Frontal cortex (tissue), 4 donors: ENCODE results near the gene SLC10A1. TPM values are rescaled to one million over a fixed set of nuclear protein-coding genes. Genes with fewer than 3 reads are reported as not detected.
"Not testable (repeated sequence)": the region's sequence is repeated elsewhere in the genome, so short reads cannot be mapped to it uniquely, and the experiment has no call there.

Source experiments
- DNase-seq, 2 donors: peaks; one replicate each; pipeline ENCODE4 v3.0.0; 2012; ENCODE audit warnings: low spot score in 2 of 2
- FAIRE-seq: peaks from 2 replicates; lab custom pipeline; 2012; peaks lifted over from hg19 to GRCh38; lab: Jason Lieb, UNC
- total RNA-seq: library from RNA; depleted of rRNA; stranded (reverse); fragments of >200 nt; gene quantifications from one replicate; pipeline ENCODE4 v1.2.3, GENCODE V29; 2014
- donor health status: control.
- donor health status: control.
- donor health status: control.

Gene SLC10A1
- total RNA-seq, result not detected

DNA sequence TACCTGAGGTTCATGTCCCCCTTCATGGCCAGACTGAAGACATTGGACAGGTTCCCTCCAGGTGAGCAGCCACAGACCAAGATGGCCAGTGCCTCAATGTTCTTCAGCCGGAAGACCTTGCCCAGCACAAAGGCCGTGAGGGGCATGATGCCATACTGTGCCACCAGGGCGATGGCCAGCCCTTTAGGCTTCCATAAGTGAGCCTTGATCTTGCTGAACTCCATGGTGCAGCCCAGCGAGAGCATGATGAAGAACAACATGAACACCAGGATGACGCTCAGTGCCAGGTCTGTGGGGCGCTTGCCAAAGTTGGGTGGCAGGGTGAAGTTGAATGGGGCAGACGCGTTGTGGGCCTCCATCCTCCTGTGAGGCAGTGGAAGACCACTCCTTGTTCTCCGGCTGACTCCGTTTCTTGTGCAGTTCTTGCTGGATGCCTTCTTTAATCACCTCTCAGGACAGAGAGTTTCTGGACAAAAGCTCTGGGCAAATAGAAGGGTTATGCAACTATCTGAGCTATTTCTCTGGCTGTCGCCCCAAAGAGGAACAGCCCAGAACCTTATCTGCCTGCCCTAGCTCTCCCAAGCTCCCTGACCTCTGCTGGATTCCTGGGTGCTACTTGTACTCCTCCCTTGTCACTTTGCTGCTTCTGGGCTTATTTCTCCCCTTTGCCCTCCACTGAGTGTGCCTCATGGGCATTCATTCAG, at the start of gene SLC10A1:
Gene SLC10A1, minus strand, starts transcription at position 445 of the 704 bp plus-strand sequence. Its CDS starts 86 bp downstream, at position 359.
- FAIRE-seq (no peak), DNase-seq (no peak)

DNA sequence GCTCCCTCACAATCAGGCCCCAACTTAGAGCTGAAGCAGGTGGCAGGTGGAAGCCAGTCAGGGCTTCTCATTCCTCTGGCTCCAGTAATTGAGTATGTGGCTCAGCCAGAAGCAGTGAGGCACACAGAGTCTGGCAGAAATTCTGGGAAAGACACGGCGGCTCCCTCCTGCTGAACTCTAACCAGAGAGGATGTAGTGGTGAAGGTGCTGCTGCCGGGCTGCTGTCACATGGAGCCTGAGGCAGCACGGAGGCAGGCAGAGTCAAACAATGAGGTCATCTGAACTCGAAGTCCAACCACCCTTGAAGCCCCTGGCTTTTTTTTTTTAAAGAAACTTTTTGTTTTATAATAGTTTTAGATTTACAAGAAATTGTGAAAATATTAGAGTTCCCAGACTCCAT, 48.7 kb upstream of the SLC10A1 start:
- FAIRE-seq (no peak), DNase-seq (no peak)

DNA sequence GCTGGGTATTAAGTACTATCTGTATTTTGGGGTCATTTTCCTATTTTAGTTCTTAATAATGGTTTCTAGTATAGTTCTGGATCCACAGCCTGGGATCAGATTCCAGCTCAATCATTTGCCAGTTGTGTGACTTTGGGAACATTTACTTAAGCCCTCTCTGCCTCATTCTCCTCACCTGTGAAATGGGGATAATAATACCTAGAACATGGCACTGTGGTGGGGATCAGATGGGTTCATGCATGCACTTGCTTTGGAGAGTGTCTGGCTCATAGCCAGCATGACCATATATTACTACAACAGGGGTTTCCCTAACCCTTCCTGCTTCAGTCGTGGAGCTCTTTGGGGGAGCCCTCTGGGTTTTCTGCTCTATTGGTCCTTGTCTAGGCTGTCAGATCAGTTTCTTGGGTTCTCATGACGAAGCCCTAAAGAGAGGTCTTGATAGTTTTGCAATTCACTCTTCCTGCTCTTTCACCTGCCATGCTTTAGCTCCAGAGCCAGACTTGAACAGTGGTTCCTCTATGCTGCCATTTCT, 48.1 kb upstream of the SLC10A1 start:
- no peak for FAIRE-seq
- DNase-seq, result no peak

DNA sequence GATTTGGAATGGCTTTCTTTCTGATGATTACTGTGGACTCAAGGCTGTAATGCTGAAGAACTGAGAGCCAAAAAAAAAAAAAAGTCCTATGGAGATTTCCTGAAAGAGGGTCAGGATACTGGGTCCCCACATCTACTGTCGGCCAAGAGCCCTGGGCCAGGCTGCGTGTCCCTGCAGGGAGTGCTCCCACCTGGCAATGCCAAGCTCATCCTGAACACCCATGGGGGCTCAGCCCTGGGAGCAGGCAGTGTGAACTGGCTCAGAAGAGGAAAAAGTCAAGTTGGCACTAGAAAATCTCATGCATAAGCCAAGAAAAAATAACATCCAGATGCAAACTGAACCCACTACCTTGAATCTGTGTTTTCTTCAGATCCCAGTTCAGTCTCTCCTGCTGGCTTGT, 47.1 kb upstream of the SLC10A1 start:
- DNase-seq, result no peak
- no peak for FAIRE-seq

DNA sequence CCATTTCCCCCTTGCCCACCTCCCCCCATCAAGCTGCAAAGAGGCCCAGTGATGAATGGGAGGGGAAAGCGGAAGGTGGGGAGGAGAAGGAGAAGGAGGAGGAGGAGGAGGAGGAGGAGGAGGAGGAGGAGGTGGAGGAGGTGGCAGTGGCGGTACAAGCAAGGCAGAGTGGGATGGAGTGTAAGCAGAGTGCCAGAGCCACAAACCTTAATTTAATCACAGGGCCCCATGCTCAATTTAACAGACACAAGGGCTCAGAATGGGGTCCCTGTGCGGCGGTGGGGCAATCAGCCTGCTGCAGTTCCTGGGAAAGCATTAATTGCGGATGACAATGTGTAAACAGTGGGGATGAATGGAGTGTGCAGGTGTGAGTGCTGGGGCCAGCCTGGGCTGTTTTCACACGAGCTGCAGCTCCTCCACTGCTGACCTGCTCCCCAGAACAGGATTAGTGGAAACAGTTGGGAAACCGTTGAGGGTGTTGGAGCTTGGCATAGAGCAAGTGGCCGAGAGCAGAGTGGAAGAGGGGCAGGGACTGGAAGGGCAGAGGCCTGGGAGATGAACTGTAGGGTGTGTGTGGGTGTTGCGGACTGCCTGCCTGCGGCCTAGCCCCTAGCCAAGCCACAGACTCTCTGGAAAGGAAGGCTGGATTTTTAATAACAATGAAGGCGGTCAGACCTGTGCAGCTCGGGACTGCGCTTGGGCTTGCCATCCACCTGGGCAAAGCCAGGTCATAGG, 45.8 kb upstream of the SLC10A1 start:
- FAIRE-seq (no peak), DNase-seq (no peak)

DNA sequence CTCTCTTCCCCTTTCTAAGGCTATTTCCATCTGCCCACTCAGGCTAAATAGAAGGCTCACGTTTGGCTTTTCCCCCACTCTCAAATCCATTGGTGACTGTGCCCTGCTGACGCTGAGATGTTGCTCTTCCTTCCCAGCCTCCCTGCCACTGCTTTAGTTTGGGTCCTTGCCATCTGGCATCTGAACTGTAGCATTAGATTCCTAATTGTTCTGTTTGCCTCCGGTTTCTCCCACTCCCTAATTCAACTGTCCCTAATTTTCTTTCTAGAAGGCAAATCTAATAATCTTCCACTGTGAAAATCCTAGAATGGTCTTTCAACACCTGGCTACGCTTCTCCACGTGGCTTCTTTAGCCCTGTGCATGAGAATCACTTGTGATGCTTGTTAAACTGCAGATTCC, 44.6 kb upstream of the SLC10A1 start:
- FAIRE-seq (no peak), DNase-seq (no peak)

DNA sequence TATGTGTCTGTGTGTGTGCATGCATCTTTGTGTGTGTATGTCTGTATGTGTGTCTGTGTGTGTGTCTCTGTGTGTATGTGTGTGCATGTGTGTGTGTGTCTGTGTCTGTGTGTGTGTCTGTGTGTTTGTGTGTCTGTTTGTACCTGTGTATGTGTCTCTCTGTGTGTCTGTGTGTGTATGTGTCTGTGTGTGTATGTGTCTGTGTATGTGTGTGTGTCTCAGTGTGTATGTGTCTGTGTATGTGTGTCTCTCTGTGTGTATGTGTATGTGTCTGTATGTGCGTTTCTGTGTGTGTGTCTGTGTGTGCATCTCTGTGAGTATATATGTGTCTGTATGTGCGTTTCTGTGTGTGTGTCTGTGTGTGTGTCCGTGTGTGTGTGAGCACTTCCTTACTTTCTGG, 42.6 kb upstream of the SLC10A1 start:
- DNase-seq, result no peak
- FAIRE-seq, result no peak

DNA sequence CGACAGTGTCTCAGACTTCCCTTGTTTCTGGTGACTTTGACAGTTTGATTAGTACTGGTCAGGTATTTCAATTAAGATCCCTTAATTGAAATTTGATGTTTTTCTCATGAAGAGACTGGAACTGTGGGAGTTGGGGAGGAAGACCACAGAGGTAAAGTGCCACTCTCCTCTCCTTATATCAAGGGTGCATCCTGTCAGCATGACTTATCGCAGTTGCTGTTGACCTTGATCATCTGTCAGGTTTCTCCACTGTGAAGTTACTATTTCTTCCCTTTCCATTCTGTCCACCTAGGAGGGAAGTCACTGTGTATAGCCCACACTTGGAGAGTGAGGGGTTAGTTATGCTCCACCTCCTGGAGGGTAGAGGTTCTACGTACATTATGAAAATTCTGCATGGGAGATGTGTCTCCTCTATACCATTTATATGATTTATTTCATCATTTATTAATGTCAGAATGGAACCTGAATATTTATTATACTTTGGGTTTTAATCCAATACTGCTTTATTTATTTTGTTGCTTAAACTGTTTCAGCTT, 41.9 kb upstream of the SLC10A1 start:
- FAIRE-seq (no peak), DNase-seq (no peak)

DNA sequence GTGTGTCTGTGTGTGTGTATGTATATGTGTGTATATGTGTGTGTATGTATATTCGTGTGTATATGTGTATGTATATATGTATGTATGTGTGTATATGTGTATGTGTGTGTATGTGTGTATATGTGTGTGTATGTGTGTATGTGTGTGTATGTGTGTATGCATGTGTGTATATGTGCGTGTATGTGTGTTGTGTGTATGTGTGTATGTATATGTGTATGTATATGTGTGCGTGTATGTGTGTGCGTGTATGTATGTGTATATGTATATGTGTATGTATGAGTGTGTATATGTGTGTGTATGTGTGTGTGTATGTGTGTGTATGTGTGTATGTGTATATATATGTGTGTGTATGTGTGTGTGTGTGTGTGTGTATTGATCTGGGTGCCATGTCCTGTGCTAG, 31.8 kb upstream of the SLC10A1 start:
- peak; percentile 69 for FAIRE-seq
- no peak for DNase-seq

DNA sequence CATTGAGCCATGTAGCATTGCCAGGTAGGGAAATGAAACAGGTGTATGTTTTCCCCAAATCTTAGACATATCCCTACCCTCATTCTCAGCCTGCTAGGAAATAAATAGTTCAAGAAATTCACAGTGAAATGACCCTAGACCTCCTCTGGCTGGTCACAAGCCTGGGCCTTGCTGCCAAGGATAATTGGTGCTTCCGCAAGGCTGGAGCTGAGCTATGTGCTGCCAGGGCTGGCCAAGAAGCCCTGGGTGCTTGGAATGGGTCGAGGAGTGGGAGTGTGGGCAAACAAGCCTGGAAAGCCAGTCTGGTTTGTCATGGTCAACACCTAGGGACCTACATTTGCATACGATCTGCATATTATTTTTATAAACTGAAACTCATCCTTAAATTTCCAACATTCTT, 31.3 kb upstream of the SLC10A1 start:
- DNase-seq (no peak), FAIRE-seq (no peak)

DNA sequence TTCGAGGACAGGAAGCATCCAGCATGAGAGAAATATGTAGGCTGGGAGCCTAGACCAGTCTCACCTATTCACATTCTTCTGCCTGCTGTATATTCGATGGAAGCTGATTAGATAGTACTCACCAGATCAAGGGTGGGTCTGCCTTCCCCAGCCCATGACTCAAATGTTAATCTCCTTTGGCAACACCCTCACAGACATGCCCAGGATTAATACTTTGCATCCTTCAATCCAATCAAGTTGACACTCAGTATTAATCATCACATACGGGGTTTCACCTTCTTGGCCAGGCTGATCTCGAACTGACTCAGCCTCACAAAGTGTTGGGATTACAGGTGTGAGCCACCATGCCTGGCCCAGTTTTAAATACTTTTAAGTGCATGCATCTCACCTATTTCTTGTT, 30.5 kb upstream of the SLC10A1 start:
- DNase-seq (no peak), FAIRE-seq (no peak)

DNA sequence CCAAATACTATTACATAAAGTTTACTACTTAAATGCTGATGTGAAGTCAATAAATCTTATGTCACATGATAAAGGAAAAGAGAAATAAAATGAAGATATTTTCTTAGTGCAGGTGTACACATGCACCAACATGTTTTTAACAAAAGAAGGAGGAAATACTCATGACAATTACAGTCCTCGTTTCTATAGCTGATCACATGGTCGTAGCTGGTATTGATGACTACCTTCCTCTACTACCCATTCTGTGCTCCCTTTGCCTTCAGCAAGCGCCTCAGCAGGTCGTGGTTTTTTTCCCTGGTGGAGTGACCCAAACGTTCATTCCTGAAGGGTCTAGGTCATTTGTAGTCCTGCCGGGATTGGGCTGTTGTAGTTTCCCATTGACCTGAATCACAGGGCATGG, 25.4 kb upstream of the SLC10A1 start:
- FAIRE-seq (no peak), DNase-seq (no peak)

DNA sequence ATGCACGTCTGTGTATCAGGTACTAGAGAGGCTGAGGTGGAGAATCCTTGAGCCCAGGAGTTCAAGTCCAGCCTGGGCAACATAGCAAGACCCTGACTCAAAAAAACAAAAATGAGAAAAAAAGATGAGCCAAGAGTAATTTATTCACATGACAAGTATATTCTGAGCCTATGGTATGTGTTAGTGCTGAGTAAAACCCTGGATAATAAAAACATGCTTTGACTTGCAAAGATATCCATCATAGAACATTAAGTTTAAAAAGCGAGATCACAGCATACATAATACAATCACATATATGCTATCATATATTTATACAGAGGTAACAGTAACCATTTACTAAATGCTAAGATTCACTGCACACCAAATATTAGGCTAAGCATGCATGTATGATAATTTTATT, 23.9 kb upstream of the SLC10A1 start:
- DNase-seq (no peak), FAIRE-seq (no peak)

DNA sequence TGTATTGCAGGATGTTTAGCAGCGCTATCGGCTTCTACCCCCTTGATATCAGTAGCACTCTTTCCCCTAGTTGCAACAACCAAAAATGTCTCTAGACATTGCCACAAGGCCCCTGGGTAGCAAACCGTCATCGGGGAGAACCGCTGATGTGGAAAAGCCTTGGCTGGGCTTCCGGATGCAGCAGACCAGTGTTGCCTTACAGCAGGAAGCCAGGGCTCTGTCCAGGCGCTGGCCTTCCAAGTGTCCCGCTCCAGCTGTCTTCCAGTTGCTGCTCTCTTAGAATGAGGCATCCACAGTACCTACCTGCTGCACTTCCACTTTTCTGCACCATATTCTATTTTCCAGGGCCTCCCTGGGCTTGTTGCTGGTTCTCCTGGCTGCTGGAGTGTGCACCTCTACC, 22.6 kb upstream of the SLC10A1 start:
- DNase-seq (no peak), FAIRE-seq (no peak)

DNA sequence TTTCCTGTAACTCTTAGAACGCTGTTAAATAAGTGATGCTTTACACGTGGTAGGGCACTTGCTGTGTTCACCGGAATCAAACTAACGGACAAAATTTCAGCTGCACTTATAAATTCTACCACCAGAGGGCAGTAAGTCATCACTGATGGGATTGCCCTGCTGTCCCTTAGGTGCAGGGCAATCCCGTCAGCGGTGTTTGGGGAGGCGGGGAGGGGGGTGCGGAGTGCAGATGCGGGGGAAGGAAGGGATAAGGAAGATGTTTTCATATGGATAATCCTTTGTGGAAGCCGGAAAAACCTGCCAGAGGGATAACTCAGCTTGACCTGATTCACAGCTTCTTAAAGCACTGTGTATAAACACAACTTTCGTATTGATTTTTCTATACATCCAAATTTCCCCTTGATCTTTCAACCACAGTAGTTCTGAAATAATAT, 21.7 kb upstream of the SLC10A1 start:
- no peak for FAIRE-seq

DNA sequence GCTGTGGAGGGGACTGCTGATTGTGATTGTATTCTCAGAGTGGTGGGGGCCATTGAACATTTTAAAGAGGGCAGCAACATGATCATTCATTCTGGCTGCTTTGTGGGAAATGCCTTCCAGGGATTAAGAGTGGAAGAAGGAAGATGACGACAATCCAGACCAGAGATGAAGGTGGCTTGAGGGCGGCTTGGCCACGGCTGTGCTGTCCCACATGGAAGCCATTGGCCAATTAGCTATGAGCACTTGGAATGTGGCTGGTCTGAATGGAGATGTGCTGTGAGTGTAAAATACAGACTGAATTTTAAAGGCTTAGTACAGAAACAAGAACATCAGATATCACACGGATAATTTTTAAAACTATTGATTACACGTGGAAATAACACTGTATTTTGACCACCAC, 19.2 kb upstream of the SLC10A1 start:
- FAIRE-seq (no peak), DNase-seq (no peak)

More for the DNA sequence above, 21.7 kb upstream of the SLC10A1 start:
- peak; percentile 47 to 69 for DNase-seq

DNA sequence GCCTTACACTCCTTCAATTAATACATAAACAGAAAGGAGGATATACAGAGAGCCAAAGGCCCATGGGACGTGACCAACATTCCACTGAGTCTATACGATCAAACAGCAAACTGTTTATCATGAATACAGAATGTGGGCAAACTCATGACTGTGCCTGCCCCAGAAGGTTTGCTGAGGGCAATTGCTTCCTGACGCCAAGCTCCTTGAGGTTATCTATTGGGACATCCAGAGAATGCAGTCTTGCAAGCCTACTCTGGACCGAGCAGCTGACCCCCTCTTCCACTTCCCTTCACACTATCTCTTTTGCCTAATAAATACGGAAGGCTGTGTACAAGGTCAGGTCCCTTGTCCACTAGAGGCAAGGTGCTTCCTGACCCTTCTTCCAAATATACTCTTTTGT, 18.5 kb upstream of the SLC10A1 start:
- DNase-seq, result no peak
- no peak for FAIRE-seq

DNA sequence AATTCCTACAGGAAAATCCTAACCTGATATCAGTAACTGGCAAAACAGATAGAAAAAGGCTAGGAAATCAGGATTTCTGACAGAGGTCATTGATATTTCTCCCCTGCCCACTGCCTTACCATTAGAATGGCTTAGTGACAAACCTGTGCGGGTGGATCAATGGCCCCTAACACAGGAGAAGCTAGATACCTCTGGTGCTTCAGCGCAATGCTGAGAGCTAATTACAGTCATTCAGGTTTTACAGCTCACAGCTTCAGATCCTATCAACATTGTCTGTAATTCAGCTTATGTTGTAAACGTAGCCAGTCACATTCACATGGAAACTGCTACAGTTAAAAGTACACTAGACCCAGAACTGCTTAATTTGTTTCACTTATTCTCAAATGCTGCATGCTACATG, 17.4 kb upstream of the SLC10A1 start:
- no peak for FAIRE-seq
- DNase-seq, result no peak

DNA sequence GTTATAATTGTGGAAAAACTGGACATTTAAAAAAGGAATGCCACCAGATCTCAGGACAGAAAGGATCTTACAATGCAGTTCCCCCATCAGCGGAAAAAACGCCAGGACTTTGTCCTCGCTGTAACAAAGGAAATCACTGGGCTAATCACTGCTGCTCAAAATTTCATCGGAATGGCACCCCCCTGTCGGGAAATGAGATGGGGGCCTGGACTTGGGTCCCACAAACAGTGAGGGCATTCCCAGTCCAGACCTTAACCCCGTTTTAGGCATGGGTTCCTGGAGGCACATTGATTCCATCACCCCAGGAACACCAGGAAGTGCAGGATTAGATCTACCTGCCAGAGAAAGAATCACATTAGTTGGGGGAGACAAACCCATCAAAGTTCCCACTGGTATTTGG, 16.3 kb upstream of the SLC10A1 start:
- FAIRE-seq, DNase-seq: not testable (repeated sequence)

DNA sequence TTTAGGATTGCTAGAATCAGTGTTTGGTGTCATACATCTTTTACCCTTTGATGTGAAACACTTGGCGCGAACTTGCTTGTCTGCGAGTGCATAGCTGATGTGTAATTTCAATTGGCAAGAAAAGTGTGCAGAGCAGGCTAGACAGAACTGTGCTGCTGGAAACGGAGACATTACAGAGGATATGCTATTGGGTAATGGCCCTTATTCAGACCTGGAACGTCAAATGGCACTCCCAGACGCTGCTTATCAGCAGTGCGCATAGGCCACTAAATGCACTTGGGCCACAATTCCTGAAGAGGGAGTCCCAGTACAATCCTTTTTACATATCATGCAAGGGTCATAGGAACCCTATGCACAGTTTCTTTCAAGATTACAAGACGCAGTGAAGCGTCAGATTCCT, 15.7 kb upstream of the SLC10A1 start:
- no peak for FAIRE-seq
- DNase-seq, result no peak

DNA sequence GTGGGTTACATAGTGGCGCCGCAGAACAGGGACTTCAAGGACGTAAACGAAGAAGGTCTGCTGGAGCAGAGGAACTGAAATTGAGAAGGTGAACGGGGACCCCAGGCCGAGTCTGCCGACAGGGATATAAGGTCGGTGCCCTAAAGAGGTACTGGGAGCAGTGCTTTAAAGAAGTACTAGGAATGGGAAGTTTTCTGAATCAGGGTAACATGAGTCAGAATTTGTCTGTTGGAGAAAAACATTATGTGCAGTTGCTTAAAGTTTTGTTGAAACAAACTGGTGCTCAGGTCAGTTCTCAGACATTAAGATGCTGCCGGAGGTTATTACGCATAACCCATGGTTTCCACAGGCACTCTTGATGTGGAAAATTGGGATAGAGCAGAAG, 14.8 kb upstream of the SLC10A1 start:
- FAIRE-seq, result no peak

More for the DNA sequence above, 14.8 kb upstream of the SLC10A1 start:
- no peak for DNase-seq
